Measurements from ENCODE around the gene USP33. TPM values are rescaled to one million over a fixed set of nuclear protein-coding genes. Genes with fewer than 3 reads are reported as not detected.
A peak's percentile ranks its signal among the peaks of the same experiment; 100 is the strongest.

The USP33 gene
- total RNA-seq, 1 experiment from 2014 or later, result 36.1 TPM

DNA sequence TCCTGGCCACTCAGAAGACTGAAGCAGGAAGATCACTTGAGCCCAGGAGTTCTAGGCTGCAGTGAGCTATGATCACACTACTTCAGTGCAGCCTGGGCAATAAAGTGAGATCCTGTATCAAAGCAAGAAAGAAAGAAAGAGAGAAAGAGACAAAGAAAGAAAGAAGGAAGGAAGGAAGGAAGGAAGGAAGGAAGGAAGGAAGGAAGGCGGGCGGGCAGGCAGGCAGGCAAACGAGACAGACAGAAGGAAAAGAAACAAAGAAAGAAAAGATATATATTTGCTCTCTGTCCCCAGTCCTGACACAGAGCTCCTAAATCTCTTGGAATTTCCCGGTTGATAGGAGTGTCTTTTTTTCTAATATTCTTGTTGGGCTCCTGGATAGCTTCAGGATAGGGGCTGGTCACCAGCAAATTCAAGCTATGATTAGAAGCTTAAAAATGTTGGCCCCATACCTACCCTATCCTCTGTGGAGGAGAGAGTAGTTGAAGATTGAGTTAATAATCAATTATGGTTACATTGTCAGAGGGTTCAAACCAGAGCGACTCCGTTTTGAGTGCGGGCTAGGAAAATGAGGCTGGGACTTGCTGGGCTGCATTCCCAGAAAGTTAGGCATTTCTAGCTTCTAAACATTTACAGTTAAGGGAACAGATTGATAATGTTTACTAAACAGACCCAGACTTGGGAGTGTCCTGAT, 16.5 kb upstream of the USP33 start:
- ChIA-PET POLR2A (no interaction called here), CTCF (interaction anchor here (0.7 to 0.8 kb wide), 2 partner anchors 48 to 338 kb away, joined by 3 to 5 read pairs; no protein-coding TSS in a partner anchor)
- intact Hi-C loops (cut with micrococcal nuclease; ENCODE audit: unreplicated experiment), result no loop called here
- TF ChIP-seq, protein P1, sequence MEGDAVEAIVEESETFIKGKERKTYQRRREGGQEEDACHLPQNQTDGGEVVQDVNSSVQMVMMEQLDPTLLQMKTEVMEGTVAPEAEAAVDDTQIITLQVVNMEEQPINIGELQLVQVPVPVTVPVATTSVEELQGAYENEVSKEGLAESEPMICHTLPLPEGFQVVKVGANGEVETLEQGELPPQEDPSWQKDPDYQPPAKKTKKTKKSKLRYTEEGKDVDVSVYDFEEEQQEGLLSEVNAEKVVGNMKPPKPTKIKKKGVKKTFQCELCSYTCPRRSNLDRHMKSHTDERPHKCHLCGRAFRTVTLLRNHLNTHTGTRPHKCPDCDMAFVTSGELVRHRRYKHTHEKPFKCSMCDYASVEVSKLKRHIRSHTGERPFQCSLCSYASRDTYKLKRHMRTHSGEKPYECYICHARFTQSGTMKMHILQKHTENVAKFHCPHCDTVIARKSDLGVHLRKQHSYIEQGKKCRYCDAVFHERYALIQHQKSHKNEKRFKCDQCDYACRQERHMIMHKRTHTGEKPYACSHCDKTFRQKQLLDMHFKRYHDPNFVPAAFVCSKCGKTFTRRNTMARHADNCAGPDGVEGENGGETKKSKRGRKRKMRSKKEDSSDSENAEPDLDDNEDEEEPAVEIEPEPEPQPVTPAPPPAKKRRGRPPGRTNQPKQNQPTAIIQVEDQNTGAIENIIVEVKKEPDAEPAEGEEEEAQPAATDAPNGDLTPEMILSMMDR (IDR thresholded peaks at IDR 0.05; ENCODE audit: insufficient read depth in 1 of 2, low read depth in 1 of 2, low read length in 1 of 2, severe bottlenecking in 1 of 2, unreplicated experiment in 1 of 2), result no peak
- peak; percentile 42 to 57 for DNase-seq
- no peaks in the 10 kb centered on the region for H3K36me3 ChIP-seq (ENCODE audit: control insufficient read depth, insufficient read depth, low read length)
- no TSS peak for BruUV-seq (replicated peaks)
- no peaks in the 10 kb centered on the region for H3K27me3 ChIP-seq (replicated peaks; ENCODE audit: control insufficient read depth, insufficient read depth, low read length)
- Mint-ChIP-seq H3K27ac (ENCODE audit: unreplicated experiment) (peak overlapping the region; percentile 67), H3K27me3 (ENCODE audit: insufficient read depth, unreplicated experiment) (no peaks in the 10 kb centered on the region), H3K9me3 (ENCODE audit: unreplicated experiment) (no peaks in the 10 kb centered on the region), H3K4me3 (ENCODE audit: unreplicated experiment) (peak overlapping the region; percentile 22), H3K36me3 (ENCODE audit: insufficient read depth, unreplicated experiment) (no peaks in the 10 kb centered on the region), H3K4me1 (ENCODE audit: low read depth, unreplicated experiment) (peaks cover 20% of the 10 kb centered on the region)
- H3K9me3 ChIP-seq, result no peaks in the 10 kb centered on the region
- H3K4me1 ChIP-seq, result peaks cover 16% of the 10 kb centered on the region
- no peak overlapping the region for H3K4me3 ChIP-seq (ENCODE audit: low read depth, low read length)

DNA sequence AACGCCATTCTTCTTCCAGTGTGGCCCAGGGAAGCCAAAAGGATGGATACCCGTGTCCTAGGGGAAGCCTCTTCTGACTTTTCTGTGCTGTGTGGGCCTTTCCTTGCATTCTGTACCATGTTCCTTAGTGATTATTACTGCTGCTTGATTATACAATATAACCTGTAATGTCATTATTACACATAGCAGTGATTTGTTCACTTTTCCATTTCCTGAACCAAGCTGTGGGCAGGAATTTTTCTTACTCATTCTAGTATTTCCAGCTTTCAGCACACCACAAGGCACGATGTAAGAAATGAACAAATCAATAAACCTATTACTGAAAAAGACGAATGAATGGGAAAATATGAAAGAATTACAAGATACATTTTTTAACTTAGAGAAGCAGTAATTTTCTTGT, 8.4 kb upstream of the USP33 start:
- ChIA-PET CTCF (no interaction called here), POLR2A (no interaction called here)
- Histone ChIP-seq H3K9me3 (no peaks in the 10 kb centered on the region), H3K27me3 (replicated peaks; ENCODE audit: control insufficient read depth, insufficient read depth, low read length) (no peaks in the 10 kb centered on the region), H3K36me3 (ENCODE audit: control insufficient read depth, insufficient read depth, low read length) (no peaks in the 10 kb centered on the region), H3K4me3 (ENCODE audit: low read depth, low read length) (no peak overlapping the region), H3K4me1 (no peaks in the 10 kb centered on the region)
- no peaks in the 10 kb centered on the region for H3K9me3 Mint-ChIP-seq (ENCODE audit: unreplicated experiment)
- DNase-seq, result no peak
- TF ChIP-seq, protein P1 (IDR thresholded peaks at IDR 0.05; ENCODE audit: insufficient read depth in 1 of 2, low read depth in 1 of 2, low read length in 1 of 2, severe bottlenecking in 1 of 2, unreplicated experiment in 1 of 2), result no peak
- intact Hi-C loops (cut with micrococcal nuclease; ENCODE audit: unreplicated experiment), result no loop called here
- H3K36me3 Mint-ChIP-seq (ENCODE audit: insufficient read depth, unreplicated experiment), result no peaks in the 10 kb centered on the region
- no peaks in the 10 kb centered on the region for H3K4me1 Mint-ChIP-seq (ENCODE audit: low read depth, unreplicated experiment)
- H3K27me3 Mint-ChIP-seq (ENCODE audit: insufficient read depth, unreplicated experiment), result no peaks in the 10 kb centered on the region
- BruUV-seq (replicated peaks), result no TSS peak
- H3K27ac Mint-ChIP-seq (ENCODE audit: unreplicated experiment), result no peak overlapping the region
- H3K4me3 Mint-ChIP-seq (ENCODE audit: unreplicated experiment), result no peak overlapping the region

DNA sequence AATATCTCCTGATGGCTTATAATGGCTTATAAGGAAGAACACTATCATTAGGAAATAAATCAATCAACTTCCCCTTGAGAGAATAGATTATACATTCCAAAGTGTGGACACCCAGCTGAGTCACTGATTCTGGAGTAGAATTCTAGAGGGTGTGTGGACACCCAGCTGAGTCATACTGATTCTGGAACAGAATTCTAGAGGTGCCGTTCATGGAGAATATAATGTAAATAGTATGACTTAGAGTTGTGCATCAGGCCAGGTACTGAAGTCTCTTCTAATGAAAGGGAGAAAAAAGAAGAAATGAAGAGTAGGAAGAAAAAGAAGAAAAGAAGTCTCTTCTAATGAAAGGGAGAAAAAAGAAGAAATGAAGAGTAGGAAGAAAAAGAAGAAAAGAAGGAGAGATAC, 2.4 kb upstream of the USP33 start:
- H3K4me1 ChIP-seq, result peaks cover 7% of the 10 kb centered on the region; the same call in 1 of the 2 replicates
- no TSS peak for BruUV-seq (replicated peaks)
- no peaks in the 10 kb centered on the region for H3K27me3 Mint-ChIP-seq (ENCODE audit: insufficient read depth, unreplicated experiment)
- H3K27me3 ChIP-seq (replicated peaks; ENCODE audit: control insufficient read depth, insufficient read depth, low read length), result no peaks in the 10 kb centered on the region
- peak overlapping the region; percentile 4 for H3K27ac Mint-ChIP-seq (ENCODE audit: unreplicated experiment)
- TF ChIP-seq, protein P1 (IDR thresholded peaks at IDR 0.05; ENCODE audit: insufficient read depth in 1 of 2, low read depth in 1 of 2, low read length in 1 of 2, severe bottlenecking in 1 of 2, unreplicated experiment in 1 of 2), result no peak
- peaks cover 5% of the 10 kb centered on the region for H3K4me1 Mint-ChIP-seq (ENCODE audit: low read depth, unreplicated experiment)
- H3K4me3 ChIP-seq (ENCODE audit: low read depth, low read length), result no peak overlapping the region
- ChIA-PET POLR2A (no interaction called here), CTCF (no interaction called here)
- intact Hi-C loops (cut with micrococcal nuclease; ENCODE audit: unreplicated experiment), result no loop called here
- no peaks in the 10 kb centered on the region for H3K36me3 Mint-ChIP-seq (ENCODE audit: insufficient read depth, unreplicated experiment)
- H3K36me3 ChIP-seq (ENCODE audit: control insufficient read depth, insufficient read depth, low read length), result no peaks in the 10 kb centered on the region
- DNase-seq, result no peak
- H3K9me3 ChIP-seq, result no peaks in the 10 kb centered on the region
- H3K4me3 Mint-ChIP-seq (ENCODE audit: unreplicated experiment), result no peak overlapping the region
- no peaks in the 10 kb centered on the region for H3K9me3 Mint-ChIP-seq (ENCODE audit: unreplicated experiment)
